ENCODE results near the gene STK25. TPM values are rescaled to one million over a fixed set of nuclear protein-coding genes. Genes with fewer than 3 reads are reported as not detected.

The STK25 gene
- total RNA-seq, 1 experiment from 2014 or later, result 201 TPM

- no TSS peak for BruUV-seq (replicated peaks)
- no peak for DNase-seq
- Histone ChIP-seq H3K9me3 (ENCODE audit: insufficient read depth, low read depth) (no peaks in the 10 kb centered on the region), H3K36me3 (ENCODE audit: low read depth) (no peaks in the 10 kb centered on the region), H3K4me2 (no peak overlapping the region), H4K20me1 (ENCODE audit: insufficient read depth) (no peaks in the 10 kb centered on the region; the same call in 1 of the 2 replicates), H2AFZ (no peak overlapping the region), H3K4me1 (replicated peaks; ENCODE audit: insufficient read depth) (no peaks in the 10 kb centered on the region), H3K9me2 (ENCODE audit: insufficient read depth) (no peaks in the 10 kb centered on the region), H3K79me2 (ENCODE audit: low read depth) (no peaks in the 10 kb centered on the region), H3K27ac (no peak overlapping the region), H3K27me3 (ENCODE audit: insufficient read depth, low read depth) (no peaks in the 10 kb centered on the region), H3F3A (ENCODE audit: insufficient read depth, low read depth) (no peaks in the 10 kb centered on the region), H3K4me3 (no peak overlapping the region)
- intact Hi-C loops (cut with micrococcal nuclease; ENCODE audit: unreplicated experiment), result no loop called here
- POLR2A ChIA-PET (ENCODE audit: unreplicated experiment), result no interaction called here
- CTCF ChIA-PET, result no interaction called here
- TF ChIP-seq, protein P1, sequence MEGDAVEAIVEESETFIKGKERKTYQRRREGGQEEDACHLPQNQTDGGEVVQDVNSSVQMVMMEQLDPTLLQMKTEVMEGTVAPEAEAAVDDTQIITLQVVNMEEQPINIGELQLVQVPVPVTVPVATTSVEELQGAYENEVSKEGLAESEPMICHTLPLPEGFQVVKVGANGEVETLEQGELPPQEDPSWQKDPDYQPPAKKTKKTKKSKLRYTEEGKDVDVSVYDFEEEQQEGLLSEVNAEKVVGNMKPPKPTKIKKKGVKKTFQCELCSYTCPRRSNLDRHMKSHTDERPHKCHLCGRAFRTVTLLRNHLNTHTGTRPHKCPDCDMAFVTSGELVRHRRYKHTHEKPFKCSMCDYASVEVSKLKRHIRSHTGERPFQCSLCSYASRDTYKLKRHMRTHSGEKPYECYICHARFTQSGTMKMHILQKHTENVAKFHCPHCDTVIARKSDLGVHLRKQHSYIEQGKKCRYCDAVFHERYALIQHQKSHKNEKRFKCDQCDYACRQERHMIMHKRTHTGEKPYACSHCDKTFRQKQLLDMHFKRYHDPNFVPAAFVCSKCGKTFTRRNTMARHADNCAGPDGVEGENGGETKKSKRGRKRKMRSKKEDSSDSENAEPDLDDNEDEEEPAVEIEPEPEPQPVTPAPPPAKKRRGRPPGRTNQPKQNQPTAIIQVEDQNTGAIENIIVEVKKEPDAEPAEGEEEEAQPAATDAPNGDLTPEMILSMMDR (conservative IDR thresholded peaks at IDR 0.05), result no peak
- no peak for TF ChIP-seq EZH2 (IDR thresholded peaks at IDR 0.05; ENCODE audit: low read depth)
Measured at GRCh38 chr2:241463276-241464135, 44.9 kb downstream of the STK25 start.

- no peak overlapping the region for H3K4me3 ChIP-seq
- POLR2A ChIA-PET (ENCODE audit: unreplicated experiment), result interaction anchor here (0.6 kb wide), 1 partner anchor 365 kb away, joined by 4 read pairs; no protein-coding TSS in a partner anchor
- CTCF ChIA-PET, result no interaction called here
- H3K36me3 ChIP-seq (ENCODE audit: low read depth), result no peaks in the 10 kb centered on the region
- no peak overlapping the region for H3K27ac ChIP-seq
- H3K9me3 ChIP-seq (ENCODE audit: insufficient read depth, low read depth), result no peaks in the 10 kb centered on the region
- H4K20me1 ChIP-seq (ENCODE audit: insufficient read depth), result no peaks in the 10 kb centered on the region; the same call in 1 of the 2 replicates
- H3K4me2 ChIP-seq, result no peak overlapping the region
- no peak for DNase-seq
- H3K27me3 ChIP-seq (ENCODE audit: insufficient read depth, low read depth), result no peaks in the 10 kb centered on the region
- TF ChIP-seq, protein P1 (conservative IDR thresholded peaks at IDR 0.05), result no peak
- TF ChIP-seq EZH2 (IDR thresholded peaks at IDR 0.05; ENCODE audit: low read depth), result no peak
- intact Hi-C loops (cut with micrococcal nuclease; ENCODE audit: unreplicated experiment), result no loop called here
- no peaks in the 10 kb centered on the region for H3K79me2 ChIP-seq (ENCODE audit: low read depth)
- BruUV-seq (replicated peaks), result no TSS peak
- no peaks in the 10 kb centered on the region for H3K4me1 ChIP-seq (replicated peaks; ENCODE audit: insufficient read depth)
- H3K9me2 ChIP-seq (ENCODE audit: insufficient read depth), result no peaks in the 10 kb centered on the region
- no peak overlapping the region for H2AFZ ChIP-seq
- H3F3A ChIP-seq (ENCODE audit: insufficient read depth, low read depth), result no peaks in the 10 kb centered on the region
Measured at GRCh38 chr2:241461693-241462677, 46.4 kb downstream of the STK25 start.

DNA sequence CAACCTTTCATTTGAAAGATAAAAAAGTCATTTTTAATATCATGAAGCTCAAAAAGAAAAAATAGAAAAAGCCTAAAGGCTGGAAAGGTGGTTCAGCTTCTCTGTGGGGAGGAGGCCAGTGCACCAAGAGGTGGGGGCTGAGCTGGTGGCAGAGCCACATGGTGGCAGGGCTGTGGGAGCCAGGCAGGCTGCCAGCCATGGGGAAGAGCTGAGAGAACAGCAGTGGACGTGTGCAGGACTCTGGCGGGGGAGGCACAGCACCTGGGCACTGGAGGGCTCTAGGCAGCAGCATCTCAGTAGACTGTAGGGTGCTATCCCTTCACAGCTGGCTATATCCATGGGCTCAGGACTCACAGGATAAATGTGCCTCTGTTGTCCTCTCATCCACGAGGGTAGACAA is 47.8 kb downstream of the STK25 start:
- Histone ChIP-seq H3F3A (ENCODE audit: insufficient read depth, low read depth) (no peaks in the 10 kb centered on the region), H3K4me1 (replicated peaks; ENCODE audit: insufficient read depth) (no peaks in the 10 kb centered on the region), H3K27ac (no peak overlapping the region), H4K20me1 (ENCODE audit: insufficient read depth) (no peaks in the 10 kb centered on the region; the same call in 1 of the 2 replicates), H3K9me2 (ENCODE audit: insufficient read depth) (no peaks in the 10 kb centered on the region), H3K4me3 (no peak overlapping the region), H2AFZ (no peak overlapping the region), H3K36me3 (ENCODE audit: low read depth) (no peaks in the 10 kb centered on the region), H3K4me2 (no peak overlapping the region), H3K9me3 (ENCODE audit: insufficient read depth, low read depth) (no peaks in the 10 kb centered on the region), H3K79me2 (ENCODE audit: low read depth) (no peaks in the 10 kb centered on the region), H3K27me3 (ENCODE audit: insufficient read depth, low read depth) (no peaks in the 10 kb centered on the region)
- POLR2A ChIA-PET (ENCODE audit: unreplicated experiment), result no interaction called here
- no TSS peak for BruUV-seq (replicated peaks)
- intact Hi-C loops (cut with micrococcal nuclease; ENCODE audit: unreplicated experiment), result no loop called here
- TF ChIP-seq, protein P1 (conservative IDR thresholded peaks at IDR 0.05), result no peak
- no peak for TF ChIP-seq EZH2 (IDR thresholded peaks at IDR 0.05; ENCODE audit: low read depth)
- CTCF ChIA-PET, result no interaction called here
- no peak for DNase-seq
